CD8-positive, alpha-beta memory T cell (primary cell): ENCODE data around the gene KIF19. TPM values are rescaled to one million over a fixed set of nuclear protein-coding genes. Genes with fewer than 3 reads are reported as not detected.

Source experiments
- CTCF ChIA-PET: fragments of 350-600 bp; sonication (Branson Sonifier 250); formaldehyde crosslinking; loops from one replicate; lab custom pipeline; 2021; ENCODE audit warnings: antibody characterized with exemption; lab: Charles Lee
- POLR2A ChIA-PET: fragments of 350-600 bp; sonication (Branson Sonifier 250); formaldehyde crosslinking; loops from one replicate; lab custom pipeline; 2021; ENCODE audit warnings: antibody characterized with exemption; lab: Charles Lee
- DNase-seq, 5 donors: peaks; one replicate each; pipeline versions ENCODE4 v3.0.0 to v3.0.0-alpha.2; 2020 to 2022; ENCODE audit warnings: mixed read lengths in 1 of 5
- H3K27ac ChIP-seq: one replicate; pipeline ENCODE4 v1.7.0; 2013; ENCODE audit warnings: low read depth, mild to moderate bottlenecking, low read length, moderate library complexity
- H3K27me3 ChIP-seq: 2 replicates; pipeline ENCODE4 v1.7.0; 2013; ENCODE audit warnings: low read length, mild to moderate bottlenecking; ENCODE audit not compliant: insufficient read depth, poor library complexity, severe bottlenecking
- H3K36me3 ChIP-seq: 2 replicates; pipeline ENCODE4 v1.7.0; 2013; ENCODE audit warnings: mild to moderate bottlenecking, low read length, moderate library complexity; ENCODE audit not compliant: insufficient read depth
- H3K4me1 ChIP-seq: 2 replicates; pipeline ENCODE4 v1.7.0; 2013; ENCODE audit warnings: mild to moderate bottlenecking, low read length, moderate library complexity; ENCODE audit not compliant: insufficient read depth
- H3K4me3 ChIP-seq: 2 replicates; pipeline ENCODE4 v1.7.0; 2013; ENCODE audit warnings: mild to moderate bottlenecking, low read length
- H3K9me3 ChIP-seq: 2 replicates; pipeline ENCODE4 v1.7.0; 2013; ENCODE audit warnings: mild to moderate bottlenecking, low read length
- H3K27ac Mint-ChIP-seq, 8 donors: one replicate each; pipeline ENCODE4 v1.8.0; 2020 to 2021; ENCODE audit warnings: mixed read lengths in 8 of 8, mild to moderate bottlenecking in 6 of 8, inconsistent platforms in 3 of 8, moderate library complexity in 3 of 8
- H3K27me3 Mint-ChIP-seq, 2 donors: one replicate each; pipeline ENCODE4 v1.8.0; 2020 to 2021; ENCODE audit warnings: mixed read lengths in 2 of 2, mild to moderate bottlenecking in 1 of 2, moderate library complexity in 1 of 2
- H3K36me3 Mint-ChIP-seq, 3 donors: one replicate each; pipeline ENCODE4 v1.8.0; 2020 to 2021; ENCODE audit warnings: mixed read lengths in 3 of 3, inconsistent platforms in 1 of 3, mild to moderate bottlenecking in 1 of 3
- H3K4me1 Mint-ChIP-seq, 3 donors: one replicate each; pipeline ENCODE4 v1.8.0; 2020 to 2021; ENCODE audit warnings: mixed read lengths in 3 of 3, inconsistent platforms in 1 of 3, mild to moderate bottlenecking in 1 of 3
- H3K4me3 Mint-ChIP-seq, 7 donors: one replicate each; pipeline ENCODE4 v1.8.0; 2020 to 2021; ENCODE audit warnings: mixed read lengths in 7 of 7, mild to moderate bottlenecking in 6 of 7, moderate library complexity in 4 of 7, inconsistent platforms in 2 of 7
- H3K9me3 Mint-ChIP-seq, 5 donors: one replicate each; pipeline ENCODE4 v1.8.0; 2020 to 2022; ENCODE audit warnings: mixed read lengths in 5 of 5, mild to moderate bottlenecking in 3 of 5, moderate library complexity in 2 of 5, inconsistent platforms in 1 of 5
- polyA plus RNA-seq: library from polyadenylated mRNA; unstranded; fragments of 300-500 nt; fragmentation: Illumina TruSeq; gene quantifications from one replicate; pipeline ENCODE4 v1.2.3, GENCODE V29; 2021
- total RNA-seq, 2 experiments: library from RNA; stranded (reverse); gene quantifications; one replicate each; pipeline ENCODE4 v1.2.3, GENCODE V29; 2021

KIF19 gene
- total and polyA plus RNA-seq, 3 experiments from 2014 or later = 0.20 to 3.4 (median 0.24) TPM

DNA sequence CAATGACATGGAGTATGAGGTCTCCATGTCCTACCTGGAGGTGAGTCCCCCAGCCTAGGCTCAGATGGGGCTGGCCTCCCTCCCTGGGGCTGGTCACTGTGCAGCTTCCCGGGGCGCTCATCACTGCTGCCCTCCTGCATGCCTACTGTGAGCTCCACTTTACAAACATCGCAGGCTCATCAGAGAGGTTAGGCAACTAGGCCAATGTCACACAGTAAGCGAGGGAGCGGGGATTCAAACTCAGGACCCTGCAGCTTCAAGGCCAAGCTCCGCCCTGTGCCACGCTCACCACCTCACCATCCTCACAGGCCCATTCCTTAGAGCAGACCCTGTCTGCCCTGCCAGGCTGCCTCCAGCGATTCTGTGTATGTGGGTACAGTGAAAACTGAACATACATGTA is 17.1 kb downstream of the KIF19 start:
- no peaks in the 10 kb centered on the region for H3K9me3 ChIP-seq
- no peaks in the 10 kb centered on the region for H3K4me1 Mint-ChIP-seq
- CTCF ChIA-PET = no interaction called here
- H3K4me3 ChIP-seq = no peak overlapping the region
- H3K36me3 Mint-ChIP-seq = no peaks in the 10 kb centered on the region
- no peak overlapping the region for H3K27ac ChIP-seq
- DNase-seq = no peak
- POLR2A ChIA-PET = no interaction called here
- no peak overlapping the region for H3K4me3 Mint-ChIP-seq
- H3K27me3 Mint-ChIP-seq = peaks cover 5% of the 10 kb centered on the region in 2 donors
- peak overlapping the region in 1 of 8 donors; percentile 70 for H3K27ac Mint-ChIP-seq
- H3K9me3 Mint-ChIP-seq = no peaks in the 10 kb centered on the region
- H3K27me3 ChIP-seq = no peaks in the 10 kb centered on the region
- no peaks in the 10 kb centered on the region for H3K4me1 ChIP-seq
- H3K36me3 ChIP-seq = no peaks in the 10 kb centered on the region

GRCh38 chr17:74343526-74344284 is 17.7 kb downstream of the KIF19 start:
- Histone ChIP-seq H3K4me3 (no peak overlapping the region), H3K4me1 (no peaks in the 10 kb centered on the region), H3K27ac (no peak overlapping the region), H3K27me3 (no peaks in the 10 kb centered on the region), H3K9me3 (no peaks in the 10 kb centered on the region), H3K36me3 (no peaks in the 10 kb centered on the region)
- POLR2A ChIA-PET = no interaction called here
- DNase-seq = no peak
- CTCF ChIA-PET = no interaction called here
- Mint-ChIP-seq H3K36me3 (no peaks in the 10 kb centered on the region), H3K4me1 (no peaks in the 10 kb centered on the region), H3K9me3 (no peaks in the 10 kb centered on the region), H3K27ac (peak overlapping the region in 1 of 8 donors; percentile 70), H3K4me3 (no peak overlapping the region), H3K27me3 (peaks cover 5 to 11% of the 10 kb centered on the region in 2 donors)

DNA sequence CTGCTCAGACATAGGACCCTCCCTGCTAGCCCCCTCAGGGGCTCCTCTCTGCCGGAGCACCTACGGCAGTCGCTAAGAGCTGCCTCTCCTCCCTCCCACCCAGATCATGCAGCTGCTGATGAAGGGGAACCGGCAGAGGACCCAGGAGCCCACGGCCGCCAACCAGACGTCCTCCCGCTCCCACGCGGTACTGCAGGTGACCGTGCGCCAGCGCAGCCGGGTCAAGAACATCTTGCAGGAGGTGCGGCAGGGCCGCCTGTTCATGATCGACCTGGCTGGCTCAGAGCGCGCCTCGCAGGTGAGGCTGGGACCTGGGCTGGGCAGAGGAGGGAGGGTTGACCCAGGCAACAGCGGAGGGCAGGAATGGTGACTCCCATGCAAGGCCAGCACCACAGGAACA is 18.6 kb downstream of the KIF19 start:
- Histone ChIP-seq H3K36me3 (no peaks in the 10 kb centered on the region), H3K4me1 (no peaks in the 10 kb centered on the region), H3K27me3 (no peaks in the 10 kb centered on the region), H3K9me3 (no peaks in the 10 kb centered on the region), H3K4me3 (no peak overlapping the region), H3K27ac (no peak overlapping the region)
- ChIA-PET POLR2A (no interaction called here), CTCF (no interaction called here)
- Mint-ChIP-seq H3K9me3 (no peaks in the 10 kb centered on the region), H3K4me3 (no peak overlapping the region), H3K4me1 (no peaks in the 10 kb centered on the region), H3K36me3 (no peaks in the 10 kb centered on the region), H3K27me3 (peaks cover 7 to 14% of the 10 kb centered on the region in 2 donors), H3K27ac (no peak overlapping the region)
- DNase-seq = no peak

- Histone ChIP-seq H3K36me3 (no peaks in the 10 kb centered on the region), H3K27me3 (no peaks in the 10 kb centered on the region), H3K4me1 (no peaks in the 10 kb centered on the region), H3K9me3 (no peaks in the 10 kb centered on the region), H3K27ac (no peak overlapping the region), H3K4me3 (no peak overlapping the region)
- Mint-ChIP-seq H3K4me1 (no peaks in the 10 kb centered on the region), H3K4me3 (no peak overlapping the region), H3K27me3 (peaks cover 7 to 13% of the 10 kb centered on the region in 2 donors), H3K9me3 (no peaks in the 10 kb centered on the region), H3K27ac (no peak overlapping the region), H3K36me3 (no peaks in the 10 kb centered on the region)
- POLR2A ChIA-PET = no interaction called here
- no peak for DNase-seq
- CTCF ChIA-PET = interaction anchor here (1.3 kb wide), 1 partner anchor 132 kb away, joined by 3 read pairs; the partner anchor contains the start of gene TTYH2
These were observed 19.6 kb downstream of the KIF19 start for GRCh38 chr17:74345433-74346241.

- DNase-seq = no peak
- H3K36me3 ChIP-seq = no peaks in the 10 kb centered on the region
- no peaks in the 10 kb centered on the region for H3K36me3 Mint-ChIP-seq
- no peaks in the 10 kb centered on the region for H3K4me1 Mint-ChIP-seq
- H3K27me3 ChIP-seq = peaks cover 6% of the 10 kb centered on the region
- peaks cover 9 to 21% of the 10 kb centered on the region in 2 donors for H3K27me3 Mint-ChIP-seq
- no peaks in the 10 kb centered on the region for H3K9me3 Mint-ChIP-seq
- H3K9me3 ChIP-seq = no peaks in the 10 kb centered on the region
- POLR2A ChIA-PET = no interaction called here
- CTCF ChIA-PET = interaction anchor here (0.6 to 4.5 kb wide), 2 partner anchors 10 to 21 kb away, joined by 3 to 15 read pairs; no protein-coding TSS in a partner anchor
- H3K4me1 ChIP-seq = no peaks in the 10 kb centered on the region
- H3K27ac Mint-ChIP-seq = no peak overlapping the region
- no peak overlapping the region for H3K4me3 ChIP-seq
- H3K27ac ChIP-seq = no peak overlapping the region
- H3K4me3 Mint-ChIP-seq = no peak overlapping the region
These were observed 21.6 kb downstream of the KIF19 start for GRCh38 chr17:74347646-74348045.

- H3K27me3 Mint-ChIP-seq = peaks cover 15 to 34% of the 10 kb centered on the region in 2 donors
- Histone ChIP-seq H3K9me3 (no peaks in the 10 kb centered on the region), H3K4me1 (no peaks in the 10 kb centered on the region), H3K4me3 (no peak overlapping the region), H3K36me3 (no peaks in the 10 kb centered on the region), H3K27ac (no peak overlapping the region), H3K27me3 (peaks cover 18% of the 10 kb centered on the region)
- DNase-seq = no peak
- ChIA-PET CTCF (interaction anchor here (1.9 to 4.5 kb wide), 2 partner anchors 14 to 19 kb away, joined by 3 to 15 read pairs; no protein-coding TSS in a partner anchor), POLR2A (no interaction called here)
- no peak overlapping the region for H3K27ac Mint-ChIP-seq
- H3K9me3 Mint-ChIP-seq = no peaks in the 10 kb centered on the region
- H3K36me3 Mint-ChIP-seq = no peaks in the 10 kb centered on the region
- H3K4me1 Mint-ChIP-seq = peaks cover 0 to 8% (median 2%) of the 10 kb centered on the region in 3 donors
- no peak overlapping the region for H3K4me3 Mint-ChIP-seq
These were observed 23.1 kb downstream of the KIF19 start for GRCh38 chr17:74349120-74349519.

DNA sequence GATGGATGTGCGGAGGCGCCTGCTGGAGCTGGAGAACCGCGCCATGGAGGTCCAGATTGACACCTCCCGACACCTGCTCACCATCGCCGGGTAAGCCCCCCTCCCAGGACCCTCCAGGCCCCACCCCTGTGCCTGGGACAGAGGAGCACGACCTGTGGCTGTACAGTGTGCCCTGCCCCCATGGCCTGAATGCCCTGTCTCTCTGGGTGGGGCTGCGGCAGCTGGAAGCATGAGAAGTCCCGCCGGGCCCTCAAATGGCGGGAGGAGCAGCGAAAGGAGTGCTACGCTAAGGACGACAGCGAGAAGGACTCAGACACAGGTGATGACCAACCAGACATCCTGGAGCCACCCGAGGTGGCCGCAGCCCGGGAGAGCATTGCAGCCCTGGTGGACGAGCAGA is 24.5 kb downstream of the KIF19 start:
- H3K36me3 Mint-ChIP-seq = no peaks in the 10 kb centered on the region
- POLR2A ChIA-PET = no interaction called here
- H3K27me3 ChIP-seq = peaks cover 31% of the 10 kb centered on the region

More for the DNA sequence above, 24.5 kb downstream of the KIF19 start:
- H3K4me1 ChIP-seq = no peaks in the 10 kb centered on the region
- no peak overlapping the region for H3K27ac ChIP-seq
- Mint-ChIP-seq H3K27ac (no peak overlapping the region), H3K4me3 (no peak overlapping the region), H3K27me3 (peaks cover 18 to 46% of the 10 kb centered on the region in 2 donors), H3K9me3 (no peaks in the 10 kb centered on the region), H3K4me1 (peaks cover 0 to 14% (median 2%) of the 10 kb centered on the region in 3 donors)
- H3K4me3 ChIP-seq = no peak overlapping the region
- CTCF ChIA-PET = interaction anchor here (1.2 to 4.5 kb wide), 3 partner anchors 15 to 66 kb away, joined by 3 to 15 read pairs (median 3); no protein-coding TSS in a partner anchor
- DNase-seq = no peak
- no peaks in the 10 kb centered on the region for H3K36me3 ChIP-seq
- no peaks in the 10 kb centered on the region for H3K9me3 ChIP-seq
